NCI-H460 (cell line): ENCODE results near the gene IHH. TPM values are rescaled to one million over a fixed set of nuclear protein-coding genes. Genes with fewer than 3 reads are reported as not detected.

Experiments
- DNase-seq: peaks from one replicate; pipeline ENCODE4 v3.0.0-alpha.2; 2016; ENCODE audit warnings: low read depth; ENCODE audit errors: extremely low read depth
- polyA plus RNA-seq: library from polyadenylated mRNA; depleted of rRNA; stranded (reverse); fragments of >200 nt; gene quantifications from 2 replicates; pipeline ENCODE4 v1.2.3, GENCODE V29; 2014; cell fraction: nucleus; rRNA removed
- total RNA-seq: library from RNA; depleted of rRNA; stranded (reverse); fragments of >200 nt; shearing (Covaris generic); gene quantifications from 2 replicates; pipeline ENCODE4 v1.2.3, GENCODE V29; 2014; rRNA removed

Gene IHH
- not detected in 2 replicates for total RNA-seq
- polyA plus RNA-seq, result not detected in 2 replicates

DNA sequence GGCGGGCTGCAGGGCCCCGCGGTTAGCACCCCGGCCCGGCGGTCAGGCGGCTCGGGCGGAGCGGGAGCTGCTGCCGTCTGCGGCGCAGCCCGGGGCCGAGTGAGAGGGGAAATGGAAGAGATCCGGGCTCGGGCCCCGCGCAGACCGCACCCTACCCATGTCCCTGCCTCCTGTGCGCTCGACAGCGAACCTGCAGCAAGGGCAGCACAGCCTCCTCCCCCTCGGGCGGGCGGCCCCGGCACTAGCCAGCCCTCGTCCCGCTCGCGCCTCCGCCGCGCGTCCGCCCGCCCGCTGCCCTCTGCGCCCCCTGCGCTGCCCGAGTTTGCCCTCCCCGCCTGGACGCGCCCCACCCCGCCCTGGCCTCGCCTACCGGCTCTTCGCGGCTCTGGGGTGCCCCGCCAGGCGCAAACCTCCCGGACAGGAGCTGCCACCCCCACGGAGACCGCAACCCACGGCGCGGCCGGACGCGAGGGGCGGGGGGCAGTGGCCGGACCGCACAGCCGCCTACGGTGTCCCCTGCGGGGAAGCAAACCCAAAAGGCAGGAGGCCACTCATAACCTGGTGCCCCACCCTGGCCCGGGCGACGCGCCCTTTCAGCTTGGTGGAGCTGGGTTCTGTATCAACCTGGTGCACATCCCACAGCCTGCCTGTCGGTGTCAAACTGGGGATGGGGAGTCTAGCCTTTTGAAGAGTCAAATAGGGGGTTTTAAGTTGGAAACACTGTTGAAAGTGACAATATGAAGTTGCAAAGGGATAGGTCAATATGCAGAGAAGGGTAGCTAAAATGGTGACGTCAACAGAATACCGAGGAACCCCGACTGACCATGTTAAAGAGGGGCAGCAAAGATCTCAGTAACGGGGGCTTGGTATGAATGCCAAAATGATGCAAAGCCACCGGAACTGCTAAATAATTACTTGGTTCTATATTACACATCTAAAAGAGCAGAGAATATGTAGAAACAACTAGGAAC, at the start of gene IHH:
IHH (minus strand) TSS at position 101 of the 971 bp plus-strand sequence. CDS start 454 bp downstream, outside the sequence.
- no peak for DNase-seq

DNA sequence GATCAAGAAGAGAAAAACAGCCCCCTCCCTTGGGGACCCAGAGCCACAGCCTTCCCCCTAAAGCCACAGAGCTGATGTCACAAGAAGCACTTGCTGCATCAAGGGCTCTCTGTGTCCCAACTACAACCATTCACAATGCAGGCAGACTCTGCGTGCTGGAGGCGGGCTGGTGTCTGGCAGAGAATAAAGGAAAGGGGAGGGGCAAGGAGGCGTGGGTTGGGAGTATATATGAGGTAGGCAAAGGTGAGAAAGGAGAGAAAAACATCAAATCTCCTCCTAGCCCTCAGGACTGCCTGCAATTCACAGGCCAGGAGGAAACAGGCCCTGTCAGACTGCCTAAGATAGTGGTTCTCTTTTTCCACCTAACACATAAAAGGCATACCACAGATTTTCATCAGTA, 48.8 kb upstream of the IHH start:
- DNase-seq, result no peak

DNA sequence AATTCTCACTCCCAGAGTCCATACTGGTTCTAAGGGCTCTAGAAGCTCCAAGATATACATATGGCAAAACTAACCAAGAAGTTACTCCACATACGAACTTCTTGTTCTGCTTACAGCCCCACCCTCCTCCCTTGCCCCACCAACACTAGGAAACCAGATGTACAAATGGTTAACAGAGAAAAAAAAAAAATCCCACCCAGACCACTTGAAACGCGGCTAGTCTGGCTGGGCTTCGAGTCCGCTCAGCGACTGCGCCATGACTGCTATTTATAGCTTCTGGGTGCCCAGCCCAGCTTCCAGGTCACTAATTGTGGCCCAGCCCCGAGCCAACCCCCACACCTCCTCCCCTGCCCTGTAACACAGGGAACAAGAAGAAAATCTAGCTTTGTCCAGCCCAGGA, 47.0 kb upstream of the IHH start:
- no peak for DNase-seq

GRCh38 chr2:219106251-219106650, 45.5 kb upstream of the IHH start:
- DNase-seq, result no peak

DNA sequence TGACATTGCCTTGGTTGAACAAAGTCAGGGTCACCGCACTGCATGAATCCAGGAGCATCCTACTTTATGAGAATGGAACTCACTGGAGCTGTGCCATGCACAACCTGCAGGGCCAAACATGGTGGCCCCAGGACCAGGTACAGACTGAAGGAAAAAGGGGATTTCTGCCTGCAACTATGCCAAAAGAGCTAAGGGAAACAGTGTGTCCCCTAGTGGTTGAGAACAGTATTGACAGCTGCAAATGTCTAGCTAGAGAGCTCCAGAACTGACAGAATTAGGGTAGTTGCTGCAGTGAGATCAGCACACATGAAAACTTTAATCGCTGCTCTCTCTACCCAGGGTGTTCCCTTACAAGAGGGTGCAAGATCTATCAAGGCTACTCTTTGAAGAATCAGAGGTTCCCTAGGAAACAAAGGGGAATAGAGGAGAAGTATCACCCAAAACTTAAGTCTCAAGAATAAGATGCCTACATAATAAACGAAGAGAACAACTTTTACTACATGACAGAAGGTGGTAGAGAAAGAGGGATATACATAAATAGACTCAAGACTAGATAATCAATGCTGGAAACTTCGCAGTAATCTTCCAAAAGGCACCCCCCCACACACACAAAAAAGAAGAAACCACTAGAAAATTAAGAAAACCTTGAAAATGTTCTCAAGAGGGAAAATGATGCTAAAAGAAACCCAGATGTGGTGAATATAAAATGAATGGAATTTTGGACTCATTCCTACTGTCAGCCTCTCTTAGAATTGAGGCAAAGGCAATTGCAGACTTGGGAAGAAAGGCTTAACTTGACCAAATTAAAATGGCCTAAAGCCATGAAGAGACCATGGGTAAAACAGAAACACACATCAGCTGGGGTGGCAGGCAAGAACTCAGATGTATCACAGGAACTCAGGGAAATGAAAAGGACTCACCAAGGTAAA, 43.6 kb upstream of the IHH start:
- DNase-seq, result peak; percentile 32

- no peak for DNase-seq
Measured at GRCh38 chr2:219099329-219099728, 38.6 kb upstream of the IHH start.

DNA sequence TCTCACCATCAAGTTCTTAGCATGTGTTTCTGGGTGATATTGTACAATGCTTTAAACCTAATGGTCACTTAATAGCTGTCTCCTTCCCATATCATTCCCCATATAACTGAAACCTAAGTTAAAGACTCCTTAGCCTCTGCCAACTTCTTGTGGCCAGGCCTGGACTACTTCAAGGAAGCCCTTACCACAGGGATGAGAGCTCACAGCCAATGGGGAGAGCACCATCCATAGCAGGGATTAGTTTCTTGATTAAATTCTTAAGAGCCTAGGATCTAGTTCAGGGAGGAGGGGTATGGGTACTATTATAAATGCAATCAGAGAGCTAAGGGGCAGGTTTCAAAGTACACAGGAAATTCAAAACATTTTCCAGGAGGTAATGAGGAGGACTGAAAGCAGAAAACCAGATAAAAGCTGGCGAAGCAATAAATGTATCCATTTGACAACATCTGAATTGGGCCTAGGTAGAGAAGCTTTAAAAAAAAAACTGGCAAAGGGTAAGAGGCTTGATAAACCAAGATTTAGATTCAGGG, 34.8 kb upstream of the IHH start:
- DNase-seq, result no peak

GRCh38 chr2:219094171-219094570, 33.5 kb upstream of the IHH start:
- no peak for DNase-seq

- no peak for DNase-seq
Measured at GRCh38 chr2:219090436-219091299, 29.9 kb upstream of the IHH start.

DNA sequence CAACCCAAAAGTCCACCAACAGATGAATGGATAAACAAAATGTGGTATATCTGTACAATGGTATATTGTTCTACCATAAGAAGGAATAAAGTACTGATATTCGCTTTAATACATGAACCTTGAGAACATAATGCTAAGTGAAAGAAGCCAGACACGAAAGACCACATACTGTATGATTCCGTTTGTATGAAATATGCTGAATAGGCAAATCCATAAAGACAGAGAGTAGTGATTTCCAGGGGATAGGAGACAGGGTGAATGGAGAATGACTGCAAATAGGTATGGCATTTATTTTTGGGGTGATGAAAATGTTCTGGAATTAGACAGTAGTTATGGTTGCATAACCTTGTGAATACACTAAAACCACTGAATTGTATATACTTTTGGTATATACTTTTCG, 28.6 kb upstream of the IHH start:
- DNase-seq, result no peak

GRCh38 chr2:219087848-219088247, 27.1 kb upstream of the IHH start:
- DNase-seq, result no peak

DNA sequence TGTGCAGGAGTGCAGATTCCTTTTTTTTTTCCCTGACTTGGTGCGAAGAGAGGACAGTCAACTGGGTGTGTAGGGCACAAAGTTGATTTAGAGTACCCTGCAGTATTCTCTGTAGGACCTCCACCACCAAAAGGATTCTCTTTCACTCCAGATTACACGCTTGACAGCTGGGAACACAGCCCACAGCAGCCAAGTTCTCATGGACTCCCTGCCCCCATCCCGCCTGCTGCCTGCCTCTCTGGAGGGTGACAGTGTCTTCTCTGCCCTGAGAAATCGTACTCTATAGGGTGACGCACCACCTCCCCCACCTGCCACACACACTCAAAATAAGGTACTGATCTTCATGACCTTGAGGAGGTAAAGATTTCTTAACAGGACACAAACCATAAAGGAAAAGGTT, 26.6 kb upstream of the IHH start:
- no peak for DNase-seq

DNA sequence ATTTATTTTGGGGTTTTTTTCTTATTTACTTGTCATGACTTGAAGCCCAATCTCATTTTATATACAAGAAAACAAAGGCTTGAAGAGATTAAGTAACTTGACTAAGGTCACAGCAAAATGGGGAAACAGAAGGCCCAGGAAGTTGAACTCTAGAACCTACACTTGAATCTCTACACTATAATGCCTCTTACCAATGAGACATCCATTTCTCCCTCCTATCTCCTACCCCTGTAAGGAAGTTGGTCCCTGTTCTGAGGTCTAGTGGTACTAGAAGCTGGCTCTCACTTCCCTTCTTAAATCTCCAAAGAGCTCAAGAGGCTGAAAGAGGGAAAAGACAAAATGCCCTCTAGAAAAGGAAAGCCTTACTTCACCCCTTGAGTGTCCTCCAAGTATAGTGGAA, 25.5 kb upstream of the IHH start:
- no peak for DNase-seq

DNA sequence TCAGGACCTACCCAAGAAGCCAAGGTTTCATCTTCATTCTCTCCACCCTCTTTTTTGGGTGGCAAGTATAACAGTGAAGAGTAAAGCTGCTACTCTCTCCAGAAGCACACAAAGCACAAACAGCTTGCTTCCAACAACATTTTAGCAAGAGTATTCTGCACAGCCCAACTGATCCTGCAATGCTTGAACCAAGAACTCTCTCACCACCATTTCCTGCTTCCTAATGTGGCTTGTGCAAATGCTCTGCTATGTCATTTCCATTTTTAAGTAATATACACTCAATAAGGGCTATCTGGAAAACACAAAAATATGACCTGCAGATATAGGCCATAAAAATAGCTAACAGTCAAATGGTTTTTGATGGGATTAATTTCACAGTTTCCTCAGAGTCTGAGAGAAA, 24.1 kb upstream of the IHH start:
- DNase-seq, result no peak

DNA sequence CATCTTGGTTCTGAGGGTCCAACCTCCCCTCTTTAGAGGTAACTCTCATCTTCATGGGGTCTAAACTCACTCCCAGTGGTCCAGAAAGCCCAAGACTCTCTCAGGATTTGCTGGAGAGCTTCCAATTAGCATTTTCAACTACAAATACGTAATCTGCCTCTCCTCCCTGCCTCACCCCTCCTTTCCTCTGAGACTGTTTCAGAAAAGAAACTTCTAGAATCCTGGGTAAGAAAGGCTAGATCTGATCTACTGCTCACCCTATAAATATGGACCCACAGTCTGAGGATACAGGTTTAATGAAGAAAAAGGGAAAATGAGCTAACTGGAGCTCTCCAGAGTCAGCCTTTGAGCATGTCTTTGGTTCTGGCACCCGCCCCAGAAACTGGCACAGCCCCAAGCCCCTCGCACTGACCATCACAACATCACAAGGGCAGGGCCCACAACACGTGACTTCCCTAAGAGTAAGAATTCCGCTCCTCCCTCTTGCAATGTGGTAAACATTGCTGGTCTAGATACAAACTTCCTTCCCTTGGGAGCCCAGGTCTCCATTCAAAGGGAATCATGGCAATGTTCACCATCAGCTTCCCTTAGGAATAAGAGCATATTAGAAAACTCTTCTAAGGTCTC, 21.7 kb upstream of the IHH start:
- no peak for DNase-seq

DNA sequence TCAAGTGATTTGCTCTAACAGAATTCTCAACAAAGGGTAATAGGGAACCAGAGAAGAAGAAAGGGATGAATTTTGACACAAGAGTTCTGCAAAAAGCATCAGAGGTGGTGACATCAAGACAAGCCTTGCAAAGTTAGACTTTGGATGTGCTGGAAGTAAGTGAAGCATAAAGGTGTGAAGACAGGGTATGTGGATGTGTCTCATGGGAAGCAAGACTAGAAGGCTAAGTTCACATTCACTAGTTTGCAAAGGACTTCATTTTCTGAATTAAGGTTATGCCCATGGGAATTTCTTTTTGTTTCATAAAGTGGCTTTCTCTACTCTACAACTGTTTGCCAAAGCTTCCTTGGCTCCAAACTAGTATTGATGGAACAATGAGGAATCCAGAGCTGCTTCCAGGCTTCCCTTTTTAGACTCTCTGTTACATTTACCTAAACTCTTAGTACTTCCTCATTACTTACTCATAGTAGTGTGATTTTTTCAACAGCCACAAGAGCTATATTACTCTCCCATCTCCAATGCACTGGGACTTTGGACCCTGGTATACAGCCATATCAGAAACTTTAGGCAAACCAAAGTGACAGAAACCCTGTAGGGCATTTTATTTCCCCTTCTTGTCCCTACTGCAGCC, 21.1 kb upstream of the IHH start:
- no peak for DNase-seq

DNA sequence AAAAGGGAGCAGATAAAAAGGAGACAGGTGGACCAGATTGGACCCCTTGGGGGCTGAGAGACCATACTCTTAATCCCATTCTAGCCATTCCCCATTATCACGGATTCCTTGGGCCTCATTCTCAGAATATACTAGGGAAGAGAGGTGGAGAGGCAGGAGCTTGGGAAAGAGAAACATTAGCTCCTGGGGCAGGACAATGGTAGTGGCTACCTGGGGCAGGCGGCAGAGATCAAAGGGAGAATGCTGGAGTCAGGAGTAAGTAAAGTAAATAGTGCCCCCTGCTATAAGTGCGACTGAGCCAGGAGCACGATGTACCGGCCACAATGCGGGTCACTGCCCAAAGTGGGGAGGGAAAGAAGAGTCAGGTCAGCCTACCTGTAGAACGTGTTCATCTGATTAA, 20.4 kb upstream of the IHH start:
- no peak for DNase-seq

DNA sequence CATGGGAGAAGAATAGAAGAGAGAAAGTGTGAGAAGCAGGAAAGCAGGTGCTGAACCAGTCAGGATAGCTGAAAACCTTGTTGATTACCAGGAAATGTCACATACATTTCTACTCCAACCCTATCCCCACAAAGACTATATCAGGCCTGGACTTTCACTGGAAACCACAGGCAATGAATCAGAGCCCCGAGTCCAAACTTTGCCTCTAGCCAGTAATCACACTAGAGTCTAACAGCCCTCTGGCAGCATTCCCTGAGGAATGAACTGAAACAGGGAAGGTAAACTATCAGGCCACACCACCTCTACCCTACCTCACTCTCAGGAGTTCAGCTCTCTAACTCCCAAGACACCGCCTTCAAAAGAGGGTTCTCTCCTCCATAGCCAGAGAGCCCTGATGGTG, 18.7 kb upstream of the IHH start:
- DNase-seq, result no peak

- no peak for DNase-seq
Measured at GRCh38 chr2:219078951-219079350, 18.2 kb upstream of the IHH start.
